Measurements from ENCODE around the gene IRF1. TPM values are rescaled to one million over a fixed set of nuclear protein-coding genes. Genes with fewer than 3 reads are reported as not detected.
A peak's percentile ranks its signal among the peaks of the same experiment; 100 is the strongest.
"Not testable (repeated sequence)": the region's sequence is repeated elsewhere in the genome, so short reads cannot be mapped to it uniquely, and the experiment has no call there.

Gene IRF1
- total RNA-seq, 1 experiment from 2014 or later = 4.5 TPM

DNA sequence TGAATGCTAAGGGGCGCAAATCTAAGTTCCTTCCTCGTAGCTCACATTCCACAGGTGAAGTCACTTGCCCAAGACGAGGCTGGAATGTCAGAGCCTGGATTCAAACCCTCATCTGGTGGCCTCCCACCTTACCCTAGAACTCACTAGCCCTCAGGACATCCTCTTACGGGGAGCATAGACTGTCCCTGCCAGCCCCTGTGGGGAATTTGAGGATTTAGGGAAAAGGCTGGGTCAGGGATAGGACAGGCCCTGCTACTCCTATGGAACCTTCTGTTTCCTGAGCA, 45.0 kb downstream of the IRF1 start:
- no peaks in the 10 kb centered on the region for H3K27me3 ChIP-seq (ENCODE audit: control insufficient read depth, insufficient read depth, low read length)
- H3K36me3 ChIP-seq (replicated peaks; ENCODE audit: control insufficient read depth, insufficient read depth, low read length) = no peaks in the 10 kb centered on the region
- no peak for DNase-seq
- H3K4me3 ChIP-seq (ENCODE audit: insufficient read depth, low read depth, low read length) = no peak overlapping the region

DNA sequence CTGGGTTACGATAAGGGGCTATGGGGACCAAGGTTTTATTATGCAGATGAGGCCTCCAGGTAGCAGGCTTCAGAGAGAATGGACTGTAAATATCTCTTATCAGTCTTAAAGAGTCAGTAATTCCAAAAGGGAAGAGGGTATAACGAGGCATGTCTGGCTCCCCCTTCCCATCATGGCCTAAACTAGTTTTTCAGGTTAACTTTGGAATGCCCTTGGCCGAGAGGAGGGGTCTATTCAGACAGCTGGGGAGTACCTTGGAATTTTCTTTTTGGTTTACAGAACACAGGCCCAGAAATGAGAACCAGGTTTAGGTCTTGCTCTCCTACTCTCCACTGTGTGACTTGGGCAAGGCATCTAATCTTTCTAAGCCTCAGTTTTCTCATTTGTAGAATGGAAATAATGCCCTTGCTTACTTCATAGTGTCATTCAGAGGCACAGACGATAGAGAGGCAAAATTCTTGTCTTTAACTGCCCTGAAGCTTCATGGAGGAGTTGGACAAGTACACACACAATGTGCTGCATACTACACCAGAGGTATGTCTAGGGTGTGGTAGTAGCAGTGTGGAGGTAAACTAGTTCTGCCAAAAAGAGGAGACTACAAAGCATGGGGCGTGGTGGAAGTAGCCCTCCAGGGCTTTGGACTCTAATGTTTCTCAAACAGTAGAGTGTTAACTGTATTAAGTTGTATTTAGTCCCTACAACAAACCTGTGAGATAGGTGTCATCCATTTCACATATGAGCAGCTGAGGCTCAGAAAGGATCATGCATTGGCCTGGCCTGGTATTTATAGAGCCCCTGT, 45.5 kb downstream of the IRF1 start:
- Histone ChIP-seq H3K27me3 (ENCODE audit: control insufficient read depth, insufficient read depth, low read length) (no peaks in the 10 kb centered on the region), H3K4me3 (ENCODE audit: insufficient read depth, low read depth, low read length) (no peak overlapping the region), H3K36me3 (replicated peaks; ENCODE audit: control insufficient read depth, insufficient read depth, low read length) (no peaks in the 10 kb centered on the region)
- no peak for DNase-seq

DNA sequence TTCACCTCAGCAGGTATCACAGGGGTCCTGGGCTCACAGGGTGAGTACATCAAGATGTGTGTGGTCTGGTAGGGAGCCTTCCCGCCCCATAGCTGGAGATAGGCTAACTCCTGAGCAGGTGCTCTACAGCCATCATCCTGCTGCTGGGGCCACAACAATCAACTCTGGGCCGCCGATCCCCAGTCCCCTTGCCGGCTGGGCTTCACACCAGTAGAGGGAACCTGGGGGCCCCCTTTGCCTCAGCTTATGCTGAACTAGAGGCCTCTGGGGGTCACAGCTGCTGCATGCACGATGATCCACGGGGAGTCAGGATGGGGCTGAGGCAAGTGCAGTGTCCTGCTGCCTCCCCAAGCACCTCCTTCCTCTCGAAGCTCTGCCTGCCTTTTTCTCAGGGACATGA, 46.5 kb downstream of the IRF1 start:
- H3K4me3 ChIP-seq (ENCODE audit: insufficient read depth, low read depth, low read length) = no peak overlapping the region
- no peaks in the 10 kb centered on the region for H3K27me3 ChIP-seq (ENCODE audit: control insufficient read depth, insufficient read depth, low read length)
- no peaks in the 10 kb centered on the region for H3K36me3 ChIP-seq (replicated peaks; ENCODE audit: control insufficient read depth, insufficient read depth, low read length)
- no peak for DNase-seq

DNA sequence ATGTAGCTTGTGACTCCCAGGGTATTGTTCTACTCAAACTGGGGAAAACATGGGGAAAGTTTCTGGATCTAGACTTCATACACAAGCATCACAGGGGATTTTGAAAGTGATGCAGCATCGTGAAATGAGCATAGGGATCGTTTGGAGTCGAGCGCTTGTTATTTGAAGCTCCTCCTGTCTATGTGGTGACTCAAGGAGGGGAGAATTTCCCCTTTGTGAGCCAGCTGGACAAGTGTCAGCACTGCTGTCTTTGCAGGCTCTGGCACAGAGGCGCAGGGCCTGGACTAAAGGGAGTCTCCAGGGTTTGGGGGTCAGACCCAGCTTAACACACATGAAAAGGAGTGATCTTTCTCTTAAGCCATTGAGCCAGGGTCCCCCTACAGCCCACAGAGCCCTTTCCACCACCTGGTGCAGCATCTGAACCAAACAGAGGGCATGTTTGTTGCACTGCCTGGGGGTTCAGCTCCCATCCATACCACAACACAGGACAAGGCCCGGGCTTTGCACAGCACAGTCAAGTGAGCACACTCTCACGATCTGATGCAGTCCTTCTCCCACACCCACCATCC, 51.0 kb downstream of the IRF1 start:
- Histone ChIP-seq H3K4me3 (ENCODE audit: insufficient read depth, low read depth, low read length) (no peak overlapping the region), H3K36me3 (replicated peaks; ENCODE audit: control insufficient read depth, insufficient read depth, low read length) (no peaks in the 10 kb centered on the region), H3K27me3 (ENCODE audit: control insufficient read depth, insufficient read depth, low read length) (no peaks in the 10 kb centered on the region)
- no peak for DNase-seq

DNA sequence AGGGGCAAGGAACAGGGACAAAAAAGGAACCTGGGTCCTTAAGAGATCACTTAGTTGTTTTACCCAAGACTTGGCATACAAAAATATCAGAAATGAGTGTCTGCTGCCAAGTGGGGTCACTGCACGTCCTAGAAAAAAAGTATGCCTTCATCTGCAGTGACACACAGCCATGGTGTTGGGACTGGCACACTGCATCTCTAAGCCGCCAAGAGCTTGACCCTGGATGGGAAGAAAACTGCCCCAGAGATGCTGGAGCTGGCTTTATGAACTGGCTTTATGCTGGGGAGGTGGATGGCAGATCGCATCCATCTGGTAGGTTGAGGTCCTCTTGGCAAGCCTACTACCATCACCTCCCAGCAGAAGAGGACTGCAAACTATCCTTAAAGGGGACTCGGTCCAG, 51.7 kb downstream of the IRF1 start:
- no peak for DNase-seq
- Histone ChIP-seq H3K36me3 (replicated peaks; ENCODE audit: control insufficient read depth, insufficient read depth, low read length) (no peaks in the 10 kb centered on the region), H3K4me3 (ENCODE audit: insufficient read depth, low read depth, low read length) (no peak overlapping the region), H3K27me3 (ENCODE audit: control insufficient read depth, insufficient read depth, low read length) (no peaks in the 10 kb centered on the region)

GRCh38 chr5:132438267-132438645, 52.3 kb downstream of the IRF1 start:
- not testable (repeated sequence) for H3K27me3 ChIP-seq (ENCODE audit: control insufficient read depth, insufficient read depth, low read length); H3K36me3 ChIP-seq (replicated peaks; ENCODE audit: control insufficient read depth, insufficient read depth, low read length); H3K4me3 ChIP-seq (ENCODE audit: insufficient read depth, low read depth, low read length); DNase-seq

- Histone ChIP-seq H3K36me3 (replicated peaks; ENCODE audit: control insufficient read depth, insufficient read depth, low read length) (no peaks in the 10 kb centered on the region), H3K4me3 (ENCODE audit: insufficient read depth, low read depth, low read length) (no peak overlapping the region), H3K27me3 (ENCODE audit: control insufficient read depth, insufficient read depth, low read length) (no peaks in the 10 kb centered on the region)
- peak; percentile 74 for DNase-seq
These were observed 52.8 kb downstream of the IRF1 start for GRCh38 chr5:132437604-132438266.

GRCh38 chr5:132436936-132437335, 53.6 kb downstream of the IRF1 start:
- Histone ChIP-seq H3K36me3 (replicated peaks; ENCODE audit: control insufficient read depth, insufficient read depth, low read length) (no peaks in the 10 kb centered on the region), H3K27me3 (ENCODE audit: control insufficient read depth, insufficient read depth, low read length) (no peaks in the 10 kb centered on the region), H3K4me3 (ENCODE audit: insufficient read depth, low read depth, low read length) (no peak overlapping the region)
- no peak for DNase-seq

- Histone ChIP-seq H3K27me3 (ENCODE audit: control insufficient read depth, insufficient read depth, low read length) (no peaks in the 10 kb centered on the region), H3K4me3 (ENCODE audit: insufficient read depth, low read depth, low read length) (no peak overlapping the region), H3K36me3 (replicated peaks; ENCODE audit: control insufficient read depth, insufficient read depth, low read length) (no peaks in the 10 kb centered on the region)
- DNase-seq = no peak
These were observed 54.7 kb downstream of the IRF1 start for GRCh38 chr5:132435886-132436285.

DNA sequence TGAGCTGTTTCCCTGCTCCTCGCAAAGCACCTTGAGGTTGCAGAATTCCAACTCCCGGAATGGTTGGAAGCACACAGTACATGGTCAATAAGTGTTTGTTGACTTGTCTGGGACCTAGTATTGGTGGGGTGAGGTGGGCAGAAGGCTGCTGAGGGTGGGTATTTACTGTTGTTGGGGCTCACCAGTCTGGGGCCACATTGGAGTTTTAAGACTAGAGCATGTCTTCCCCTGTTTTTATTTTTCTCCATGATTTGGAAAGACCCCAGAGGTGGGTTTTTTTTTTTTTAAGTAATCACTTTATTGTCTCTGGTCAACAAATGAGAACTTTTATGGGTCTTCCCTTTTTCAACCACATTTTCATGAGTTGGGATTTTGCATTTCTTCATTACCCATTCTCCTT, 55.1 kb downstream of the IRF1 start:
- Histone ChIP-seq H3K27me3 (ENCODE audit: control insufficient read depth, insufficient read depth, low read length) (no peaks in the 10 kb centered on the region), H3K4me3 (ENCODE audit: insufficient read depth, low read depth, low read length) (no peak overlapping the region), H3K36me3 (replicated peaks; ENCODE audit: control insufficient read depth, insufficient read depth, low read length) (no peaks in the 10 kb centered on the region)
- DNase-seq = no peak

GRCh38 chr5:132434416-132435286, 55.9 kb downstream of the IRF1 start:
- no peaks in the 10 kb centered on the region for H3K36me3 ChIP-seq (replicated peaks; ENCODE audit: control insufficient read depth, insufficient read depth, low read length)
- no peak overlapping the region for H3K4me3 ChIP-seq (ENCODE audit: insufficient read depth, low read depth, low read length)
- no peak for DNase-seq
- H3K27me3 ChIP-seq (ENCODE audit: control insufficient read depth, insufficient read depth, low read length) = no peaks in the 10 kb centered on the region; the same call in 1 of the 2 replicates

- H3K4me3 ChIP-seq (ENCODE audit: insufficient read depth, low read depth, low read length) = no peak overlapping the region
- H3K27me3 ChIP-seq (ENCODE audit: control insufficient read depth, insufficient read depth, low read length) = no peaks in the 10 kb centered on the region; the same call in 1 of the 2 replicates
- DNase-seq = no peak
- H3K36me3 ChIP-seq (replicated peaks; ENCODE audit: control insufficient read depth, insufficient read depth, low read length) = no peaks in the 10 kb centered on the region
These were observed 57.4 kb downstream of the IRF1 start for GRCh38 chr5:132433141-132433540.

- Histone ChIP-seq H3K36me3 (replicated peaks; ENCODE audit: control insufficient read depth, insufficient read depth, low read length) (no peaks in the 10 kb centered on the region), H3K27me3 (ENCODE audit: control insufficient read depth, insufficient read depth, low read length) (no peaks in the 10 kb centered on the region; the same call in 1 of the 2 replicates), H3K4me3 (ENCODE audit: insufficient read depth, low read depth, low read length) (no peak overlapping the region)
- DNase-seq = no peak
These were observed 58.9 kb downstream of the IRF1 start for GRCh38 chr5:132431632-132432031.
